Transverse colon (tissue), 4 donors: ENCODE results near the gene SF3B1. TPM values are rescaled to one million over a fixed set of nuclear protein-coding genes. Genes with fewer than 3 reads are reported as not detected.

Experiments used
- DNase-seq: peaks from one replicate; pipeline ENCODE4 v3.0.0-alpha.2; 2019
- H3K27ac ChIP-seq, 4 donors: fragments of 200-600 bp; sonication (generic); 2 replicates each; pipeline ENCODE4 v1.5.1; 2016 to 2018; ENCODE audit warnings: inconsistent platforms in 4 of 4
- H3K27me3 ChIP-seq: fragments of 200-600 bp; sonication (generic); 2 replicates; pipeline ENCODE4 v1.5.1; 2017; ENCODE audit warnings: inconsistent platforms
- H3K36me3 ChIP-seq, 4 donors: fragments of 200-600 bp; sonication (generic); 2 replicates each; pipeline ENCODE4 v1.5.1; 2017 to 2019; ENCODE audit warnings: inconsistent platforms in 4 of 4
- H3K4me1 ChIP-seq, 4 donors: fragments of 200-600 bp; sonication (generic); 2 replicates each; pipeline ENCODE4 v1.5.1; 2017 to 2020; ENCODE audit warnings: inconsistent platforms in 4 of 4
- H3K4me3 ChIP-seq, 4 donors: fragments of 200-600 bp; sonication (generic); 1 replicate in 1 of 4; 2 replicates in 3 of 4; pipeline versions ENCODE4 v1.5.1 to v1.6.1; 2017 to 2019; ENCODE audit warnings: inconsistent platforms in 4 of 4
- H3K9me3 ChIP-seq, 2 donors: fragments of 200-600 bp; sonication (generic); 2 replicates each; pipeline ENCODE4 v1.5.1; 2017 to 2019; ENCODE audit warnings: inconsistent platforms in 2 of 2
- EP300 ChIP-seq: sonication (generic); formaldehyde crosslinking; IDR thresholded peaks from one replicate; pipeline ENCODE4 v1.6.1; 2017; ENCODE audit warnings: antibody characterized with exemption, low read depth
- POLR2A ChIP-seq: fragments of 450-650 bp; IDR thresholded peaks from one replicate; pipeline ENCODE4 v1.6.1; 2016; ENCODE audit warnings: antibody characterized with exemption, mild to moderate bottlenecking, moderate library complexity
- POLR2AphosphoS5 ChIP-seq, 3 donors: sonication (generic); formaldehyde crosslinking; IDR thresholded peaks; one replicate each; pipeline ENCODE4 v1.6.1; 2016; ENCODE audit warnings: antibody characterized with exemption in 3 of 3
- WGBS, 2 donors: methylation state at CpG; one replicate each; pipeline ENCODE4 v1.1.5; 2018; ENCODE audit warnings: low coverage in 1 of 2; 5-methylcytosine and 5-hydroxymethylcytosine counted together
- in situ Hi-C, 4 donors: fragments of 200-750 bp; cut with MboI; loops; one replicate each; pipeline versions ENCODE4 v1.15.0 to v1.15.1; 2017; ENCODE audit warnings: low sequenced_read_pairs in 3 of 4, low pct_ligation_motif_present in 1 of 4, low pct_unique_long_range_greater_than_20kb in 1 of 4
- intact Hi-C: fragments of 100-400 bp; cut with DNase I; formaldehyde crosslinking; loops from one replicate; pipeline ENCODE4 v1.15.1; 2023; ENCODE audit warnings: low total_unique reads
- total RNA-seq, 4 donors: library from RNA; depleted of rRNA; stranded (reverse); fragments of >200 nt; gene quantifications; one replicate each; pipeline ENCODE4 v1.1.0, GENCODE V29; 2016
- TF ChIP-seq, protein P1 (sequence below), 5 experiments: fragments of 200-600 bp in 3 of 5; fragments of 450-650 bp in 2 of 5; sonication (generic) in 3 of 5; IDR thresholded peaks; 1 replicate in 2 of 5; 2 replicates in 3 of 5; pipeline ENCODE4 v1.5.1; 2016 to 2017; ENCODE audit warnings: antibody characterized with exemption in 5 of 5, inconsistent platforms in 3 of 5, mild to moderate bottlenecking in 2 of 5, moderate library complexity in 1 of 5

SF3B1 gene
- total RNA-seq, 4 donors from 2014 or later, result 282 to 531 (median 394) TPM

- no peaks in the 10 kb centered on the region for H3K36me3 ChIP-seq
- no peaks in the 10 kb centered on the region for H3K9me3 ChIP-seq
- intact Hi-C loops, result no loop called here
- DNase-seq, result no peak
- no peak overlapping the region for H3K27ac ChIP-seq
- TF ChIP-seq POLR2AphosphoS5 (IDR thresholded peaks at IDR 0.05) (no peak), EP300 (no peak), POLR2A (no peak)
- TF ChIP-seq, protein P1, sequence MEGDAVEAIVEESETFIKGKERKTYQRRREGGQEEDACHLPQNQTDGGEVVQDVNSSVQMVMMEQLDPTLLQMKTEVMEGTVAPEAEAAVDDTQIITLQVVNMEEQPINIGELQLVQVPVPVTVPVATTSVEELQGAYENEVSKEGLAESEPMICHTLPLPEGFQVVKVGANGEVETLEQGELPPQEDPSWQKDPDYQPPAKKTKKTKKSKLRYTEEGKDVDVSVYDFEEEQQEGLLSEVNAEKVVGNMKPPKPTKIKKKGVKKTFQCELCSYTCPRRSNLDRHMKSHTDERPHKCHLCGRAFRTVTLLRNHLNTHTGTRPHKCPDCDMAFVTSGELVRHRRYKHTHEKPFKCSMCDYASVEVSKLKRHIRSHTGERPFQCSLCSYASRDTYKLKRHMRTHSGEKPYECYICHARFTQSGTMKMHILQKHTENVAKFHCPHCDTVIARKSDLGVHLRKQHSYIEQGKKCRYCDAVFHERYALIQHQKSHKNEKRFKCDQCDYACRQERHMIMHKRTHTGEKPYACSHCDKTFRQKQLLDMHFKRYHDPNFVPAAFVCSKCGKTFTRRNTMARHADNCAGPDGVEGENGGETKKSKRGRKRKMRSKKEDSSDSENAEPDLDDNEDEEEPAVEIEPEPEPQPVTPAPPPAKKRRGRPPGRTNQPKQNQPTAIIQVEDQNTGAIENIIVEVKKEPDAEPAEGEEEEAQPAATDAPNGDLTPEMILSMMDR (IDR thresholded peaks at IDR 0.05), result no peak
- H3K27me3 ChIP-seq, result no peaks in the 10 kb centered on the region
- 100% methylated on average over 1 of the region's 1 CpG; no CpG with 5 or more reads in 1 of the 2 donors for WGBS, 2 donors
- H3K4me1 ChIP-seq, result no peaks in the 10 kb centered on the region
- in situ Hi-C loops, result no loop called here
- H3K4me3 ChIP-seq, result no peak overlapping the region
Observed at GRCh38 chr2:197359859-197360258, 75.0 kb downstream of the SF3B1 start.

DNA sequence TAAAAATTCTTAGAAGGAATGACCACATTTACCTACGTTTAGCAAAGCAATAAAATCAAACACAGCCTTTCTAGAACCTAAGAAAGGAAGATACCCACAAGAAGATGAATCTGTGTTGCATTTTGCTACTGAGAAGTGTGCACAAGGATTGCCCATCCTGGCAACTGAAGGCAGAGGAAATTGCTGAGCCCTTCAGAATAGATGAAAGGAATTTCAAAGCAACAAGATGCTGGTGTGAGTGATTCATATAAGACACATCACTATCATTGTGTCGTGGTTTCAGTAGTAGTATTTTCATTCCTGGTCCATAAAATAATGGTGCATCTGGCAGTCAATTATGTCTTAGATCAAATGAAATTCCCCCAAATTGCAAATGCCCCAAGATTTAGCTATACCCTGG is 75.9 kb downstream of the SF3B1 start:
- WGBS, 2 donors, result 20 to 53% methylated on average over 1 to 2 of the region's 2 CpGs
- Histone ChIP-seq H3K4me3 (no peak overlapping the region), H3K27me3 (no peaks in the 10 kb centered on the region), H3K27ac (no peak overlapping the region), H3K4me1 (peaks cover 0 to 5% (median 0%) of the 10 kb centered on the region in 4 donors), H3K36me3 (no peaks in the 10 kb centered on the region), H3K9me3 (no peaks in the 10 kb centered on the region)
- in situ Hi-C loops, result no loop called here
- TF ChIP-seq POLR2AphosphoS5 (IDR thresholded peaks at IDR 0.05) (no peak), EP300 (no peak), POLR2A (no peak)
- TF ChIP-seq, protein P1 (IDR thresholded peaks at IDR 0.05), result no peak
- DNase-seq, result no peak
- intact Hi-C loops, result no loop called here

DNA sequence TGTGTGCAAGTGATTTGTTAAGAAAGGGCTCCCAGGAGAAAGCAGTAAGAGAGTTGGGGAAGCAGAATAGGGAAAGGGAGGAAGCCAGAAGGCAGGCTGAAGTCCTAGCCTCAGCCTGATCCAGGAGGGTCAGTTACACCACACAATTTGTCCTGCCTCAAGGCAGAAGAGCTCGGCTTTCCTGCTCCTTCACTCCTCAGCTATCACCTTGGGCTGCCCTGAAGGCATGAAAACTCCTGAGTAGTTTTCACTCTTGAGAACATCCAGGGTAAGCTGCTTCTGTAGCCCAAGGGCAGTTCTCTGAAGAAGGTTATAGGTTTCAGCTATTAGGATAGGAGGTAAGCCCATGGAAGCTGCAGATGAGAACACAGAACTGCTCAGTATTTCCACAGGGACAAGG is 76.8 kb downstream of the SF3B1 start:
- in situ Hi-C loops (no loop called here), intact Hi-C loops (no loop called here)
- TF ChIP-seq POLR2AphosphoS5 (IDR thresholded peaks at IDR 0.05) (no peak), POLR2A (no peak), EP300 (no peak)
- TF ChIP-seq, protein P1 (IDR thresholded peaks at IDR 0.05), result no peak
- Histone ChIP-seq H3K4me1 (peaks cover 0 to 5% (median 0%) of the 10 kb centered on the region in 4 donors), H3K9me3 (no peaks in the 10 kb centered on the region), H3K27me3 (no peaks in the 10 kb centered on the region), H3K27ac (no peak overlapping the region), H3K4me3 (no peak overlapping the region), H3K36me3 (no peaks in the 10 kb centered on the region)
- 76% methylated on average over 1 of the region's 1 CpG; no CpG with 5 or more reads in 1 of the 2 donors for WGBS, 2 donors
- DNase-seq, result no peak

- intact Hi-C loops, result no loop called here
- in situ Hi-C loops, result no loop called here
Observed at GRCh38 chr2:197356136-197356535, 78.7 kb downstream of the SF3B1 start.

More at GRCh38 chr2:197356136-197356535, 78.7 kb downstream of the SF3B1 start:
- H3K27ac ChIP-seq, result no peak overlapping the region
- H3K4me1 ChIP-seq, result peaks cover 0 to 5% (median 0%) of the 10 kb centered on the region in 4 donors
- TF ChIP-seq POLR2AphosphoS5 (IDR thresholded peaks at IDR 0.05) (no peak), EP300 (no peak), POLR2A (no peak)
- TF ChIP-seq, protein P1 (IDR thresholded peaks at IDR 0.05), result peak in 1 of 5 experiments; percentile 13
- no peaks in the 10 kb centered on the region for H3K36me3 ChIP-seq
- H3K9me3 ChIP-seq, result no peaks in the 10 kb centered on the region
- no peaks in the 10 kb centered on the region for H3K27me3 ChIP-seq
- no peak for DNase-seq
- 88 to 93% methylated on average over 5 of the region's 5 CpGs for WGBS, 2 donors
- H3K4me3 ChIP-seq, result no peak overlapping the region
